ENCODE results near the gene ATG4B. TPM values are rescaled to one million over a fixed set of nuclear protein-coding genes. Genes with fewer than 3 reads are reported as not detected.

The ATG4B gene
- total RNA-seq, 1 experiment from 2014 or later: 133 TPM

DNA sequence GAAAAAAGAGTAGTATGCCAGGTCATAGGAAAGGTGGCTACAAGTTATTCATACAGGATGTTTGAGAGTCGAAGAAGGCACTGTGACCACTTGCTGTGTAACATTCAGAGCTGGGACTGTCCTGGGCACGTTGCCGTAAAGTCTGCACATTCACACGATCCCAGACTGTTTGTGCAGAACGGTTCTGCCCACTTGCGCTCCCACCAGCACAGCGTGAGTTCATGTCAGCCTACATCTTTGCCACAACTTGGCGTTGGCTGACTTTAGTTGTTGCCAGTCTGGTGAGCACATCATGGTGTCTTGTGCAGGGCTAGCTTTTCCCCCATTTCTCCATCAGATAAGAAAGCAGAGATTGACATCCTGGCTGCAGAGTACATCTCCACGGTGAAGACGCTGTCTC lies 71.4 kb downstream of the ATG4B start (continued):
- TF ChIP-seq, protein P1, sequence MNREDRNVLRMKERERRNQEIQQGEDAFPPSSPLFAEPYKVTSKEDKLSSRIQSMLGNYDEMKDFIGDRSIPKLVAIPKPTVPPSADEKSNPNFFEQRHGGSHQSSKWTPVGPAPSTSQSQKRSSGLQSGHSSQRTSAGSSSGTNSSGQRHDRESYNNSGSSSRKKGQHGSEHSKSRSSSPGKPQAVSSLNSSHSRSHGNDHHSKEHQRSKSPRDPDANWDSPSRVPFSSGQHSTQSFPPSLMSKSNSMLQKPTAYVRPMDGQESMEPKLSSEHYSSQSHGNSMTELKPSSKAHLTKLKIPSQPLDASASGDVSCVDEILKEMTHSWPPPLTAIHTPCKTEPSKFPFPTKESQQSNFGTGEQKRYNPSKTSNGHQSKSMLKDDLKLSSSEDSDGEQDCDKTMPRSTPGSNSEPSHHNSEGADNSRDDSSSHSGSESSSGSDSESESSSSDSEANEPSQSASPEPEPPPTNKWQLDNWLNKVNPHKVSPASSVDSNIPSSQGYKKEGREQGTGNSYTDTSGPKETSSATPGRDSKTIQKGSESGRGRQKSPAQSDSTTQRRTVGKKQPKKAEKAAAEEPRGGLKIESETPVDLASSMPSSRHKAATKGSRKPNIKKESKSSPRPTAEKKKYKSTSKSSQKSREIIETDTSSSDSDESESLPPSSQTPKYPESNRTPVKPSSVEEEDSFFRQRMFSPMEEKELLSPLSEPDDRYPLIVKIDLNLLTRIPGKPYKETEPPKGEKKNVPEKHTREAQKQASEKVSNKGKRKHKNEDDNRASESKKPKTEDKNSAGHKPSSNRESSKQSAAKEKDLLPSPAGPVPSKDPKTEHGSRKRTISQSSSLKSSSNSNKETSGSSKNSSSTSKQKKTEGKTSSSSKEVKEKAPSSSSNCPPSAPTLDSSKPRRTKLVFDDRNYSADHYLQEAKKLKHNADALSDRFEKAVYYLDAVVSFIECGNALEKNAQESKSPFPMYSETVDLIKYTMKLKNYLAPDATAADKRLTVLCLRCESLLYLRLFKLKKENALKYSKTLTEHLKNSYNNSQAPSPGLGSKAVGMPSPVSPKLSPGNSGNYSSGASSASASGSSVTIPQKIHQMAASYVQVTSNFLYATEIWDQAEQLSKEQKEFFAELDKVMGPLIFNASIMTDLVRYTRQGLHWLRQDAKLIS (CRISPR knock-in tag; IDR thresholded peaks at IDR 0.05; ENCODE audit: borderline replicate concordance): no peak
- TF ChIP-seq, protein P2, sequence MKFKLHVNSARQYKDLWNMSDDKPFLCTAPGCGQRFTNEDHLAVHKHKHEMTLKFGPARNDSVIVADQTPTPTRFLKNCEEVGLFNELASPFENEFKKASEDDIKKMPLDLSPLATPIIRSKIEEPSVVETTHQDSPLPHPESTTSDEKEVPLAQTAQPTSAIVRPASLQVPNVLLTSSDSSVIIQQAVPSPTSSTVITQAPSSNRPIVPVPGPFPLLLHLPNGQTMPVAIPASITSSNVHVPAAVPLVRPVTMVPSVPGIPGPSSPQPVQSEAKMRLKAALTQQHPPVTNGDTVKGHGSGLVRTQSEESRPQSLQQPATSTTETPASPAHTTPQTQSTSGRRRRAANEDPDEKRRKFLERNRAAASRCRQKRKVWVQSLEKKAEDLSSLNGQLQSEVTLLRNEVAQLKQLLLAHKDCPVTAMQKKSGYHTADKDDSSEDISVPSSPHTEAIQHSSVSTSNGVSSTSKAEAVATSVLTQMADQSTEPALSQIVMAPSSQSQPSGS (CRISPR knock-in tag; IDR thresholded peaks at IDR 0.05; ENCODE audit: borderline replicate concordance, low read depth): no peak
- TF ChIP-seq IRF2 (CRISPR knock-in tag; IDR thresholded peaks at IDR 0.05; ENCODE audit: borderline replicate concordance, low read depth) (no peak), TCF7 (CRISPR knock-in tag; IDR thresholded peaks at IDR 0.05; ENCODE audit: low read depth) (no peak), ATF1 (CRISPR knock-in tag; IDR thresholded peaks at IDR 0.05) (no peak), ELF4 (CRISPR knock-in tag; IDR thresholded peaks at IDR 0.05; ENCODE audit: low read depth) (no peak)
- TF ChIP-seq, protein P3, sequence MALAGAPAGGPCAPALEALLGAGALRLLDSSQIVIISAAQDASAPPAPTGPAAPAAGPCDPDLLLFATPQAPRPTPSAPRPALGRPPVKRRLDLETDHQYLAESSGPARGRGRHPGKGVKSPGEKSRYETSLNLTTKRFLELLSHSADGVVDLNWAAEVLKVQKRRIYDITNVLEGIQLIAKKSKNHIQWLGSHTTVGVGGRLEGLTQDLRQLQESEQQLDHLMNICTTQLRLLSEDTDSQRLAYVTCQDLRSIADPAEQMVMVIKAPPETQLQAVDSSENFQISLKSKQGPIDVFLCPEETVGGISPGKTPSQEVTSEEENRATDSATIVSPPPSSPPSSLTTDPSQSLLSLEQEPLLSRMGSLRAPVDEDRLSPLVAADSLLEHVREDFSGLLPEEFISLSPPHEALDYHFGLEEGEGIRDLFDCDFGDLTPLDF (CRISPR knock-in tag; IDR thresholded peaks at IDR 0.05): no peak

DNA sequence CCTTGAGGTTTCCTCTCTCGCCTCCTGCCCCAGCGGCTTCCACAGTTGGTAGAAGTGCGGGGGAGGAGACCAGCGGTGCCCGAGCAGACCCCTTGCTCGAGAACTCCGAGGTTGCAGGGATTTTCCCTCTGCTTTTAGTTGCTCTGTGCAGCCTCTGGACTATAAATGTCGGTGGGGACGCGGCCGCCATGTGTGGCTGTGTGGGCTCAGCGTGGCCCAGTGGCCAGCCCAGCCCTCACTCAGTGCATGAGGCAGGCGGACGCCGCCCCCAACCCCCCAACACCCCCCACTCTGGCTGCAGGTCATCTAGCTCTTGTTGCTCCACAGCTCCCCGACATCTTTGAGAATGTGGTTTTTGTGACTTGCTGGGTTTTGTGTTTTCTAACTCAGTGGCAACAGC lies 81.6 kb downstream of the ATG4B start:
- TF ChIP-seq TEAD1 (CRISPR knock-in tag; IDR thresholded peaks at IDR 0.05): no peak
- TF ChIP-seq, protein P4, sequence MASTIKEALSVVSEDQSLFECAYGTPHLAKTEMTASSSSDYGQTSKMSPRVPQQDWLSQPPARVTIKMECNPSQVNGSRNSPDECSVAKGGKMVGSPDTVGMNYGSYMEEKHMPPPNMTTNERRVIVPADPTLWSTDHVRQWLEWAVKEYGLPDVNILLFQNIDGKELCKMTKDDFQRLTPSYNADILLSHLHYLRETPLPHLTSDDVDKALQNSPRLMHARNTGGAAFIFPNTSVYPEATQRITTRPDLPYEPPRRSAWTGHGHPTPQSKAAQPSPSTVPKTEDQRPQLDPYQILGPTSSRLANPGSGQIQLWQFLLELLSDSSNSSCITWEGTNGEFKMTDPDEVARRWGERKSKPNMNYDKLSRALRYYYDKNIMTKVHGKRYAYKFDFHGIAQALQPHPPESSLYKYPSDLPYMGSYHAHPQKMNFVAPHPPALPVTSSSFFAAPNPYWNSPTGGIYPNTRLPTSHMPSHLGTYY (CRISPR knock-in tag; IDR thresholded peaks at IDR 0.05): no peak
- TF ChIP-seq ZNF121 (CRISPR knock-in tag; IDR thresholded peaks at IDR 0.05): no peak
- no peak for TF ChIP-seq HMGA2 (CRISPR knock-in tag; IDR thresholded peaks at IDR 0.05)
- no peak for TF ChIP-seq CREM (CRISPR knock-in tag; IDR thresholded peaks at IDR 0.05)
- TF ChIP-seq EMX1 (CRISPR knock-in tag; IDR thresholded peaks at IDR 0.05): no peak
- H3K4me3 Mint-ChIP-seq: no peak overlapping the region
- DNase-seq (ENCODE audit: low spot score): no peak
- H3K4me1 Mint-ChIP-seq: no peaks in the 10 kb centered on the region
- no peaks in the 10 kb centered on the region for H3K27me3 Mint-ChIP-seq (ENCODE audit: low read depth)
- ATAC-seq: no peak
- no peak overlapping the region for H3K27ac Mint-ChIP-seq
- H3K36me3 Mint-ChIP-seq: peaks cover 70% of the 10 kb centered on the region
- ChIA-PET CTCF (interaction anchor here (0.6 to 1.5 kb wide), 2 partner anchors 17 to 148 kb away, joined by 4 to 6 read pairs; partner anchors contain the start of gene ING5), POLR2A (interaction anchor here (0.6 kb wide), 1 partner anchor 149 kb away, joined by 3 read pairs; no protein-coding TSS in a partner anchor)
- peaks cover 19% of the 10 kb centered on the region for H3K9me3 Mint-ChIP-seq

DNA sequence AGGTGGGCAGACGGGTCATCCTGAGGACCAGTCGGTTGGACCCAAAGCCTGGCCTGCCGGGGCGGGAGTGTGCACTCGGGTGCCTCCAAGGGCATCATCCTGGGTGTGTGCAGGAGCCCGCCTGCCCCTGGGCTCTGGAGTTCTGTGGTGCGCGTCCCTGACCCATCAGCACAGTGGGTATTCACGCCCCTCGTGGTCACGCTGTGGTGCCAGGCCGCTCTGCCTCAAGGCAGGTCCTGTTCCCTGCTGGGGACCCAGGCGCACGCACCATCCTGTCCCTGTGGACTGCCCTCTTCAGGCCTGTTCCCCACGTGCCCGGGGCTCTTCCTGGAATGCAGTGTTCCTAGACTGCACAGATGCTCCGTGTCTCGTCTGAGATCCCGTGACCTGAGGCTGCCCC lies 82.6 kb downstream of the ATG4B start:
- peaks cover 67% of the 10 kb centered on the region for H3K36me3 Mint-ChIP-seq
- no peak overlapping the region for H3K4me3 Mint-ChIP-seq

More for the DNA sequence above, 82.6 kb downstream of the ATG4B start:
- Mint-ChIP-seq H3K27me3 (ENCODE audit: low read depth) (no peaks in the 10 kb centered on the region), H3K27ac (no peak overlapping the region), H3K4me1 (no peaks in the 10 kb centered on the region), H3K9me3 (peaks cover 19% of the 10 kb centered on the region)
- DNase-seq (ENCODE audit: low spot score): no peak
- TF ChIP-seq ELF4 (CRISPR knock-in tag; IDR thresholded peaks at IDR 0.05; ENCODE audit: low read depth): no peak
- no peak for TF ChIP-seq TP53 (CRISPR knock-in tag; IDR thresholded peaks at IDR 0.05)
- TF ChIP-seq, protein P5, sequence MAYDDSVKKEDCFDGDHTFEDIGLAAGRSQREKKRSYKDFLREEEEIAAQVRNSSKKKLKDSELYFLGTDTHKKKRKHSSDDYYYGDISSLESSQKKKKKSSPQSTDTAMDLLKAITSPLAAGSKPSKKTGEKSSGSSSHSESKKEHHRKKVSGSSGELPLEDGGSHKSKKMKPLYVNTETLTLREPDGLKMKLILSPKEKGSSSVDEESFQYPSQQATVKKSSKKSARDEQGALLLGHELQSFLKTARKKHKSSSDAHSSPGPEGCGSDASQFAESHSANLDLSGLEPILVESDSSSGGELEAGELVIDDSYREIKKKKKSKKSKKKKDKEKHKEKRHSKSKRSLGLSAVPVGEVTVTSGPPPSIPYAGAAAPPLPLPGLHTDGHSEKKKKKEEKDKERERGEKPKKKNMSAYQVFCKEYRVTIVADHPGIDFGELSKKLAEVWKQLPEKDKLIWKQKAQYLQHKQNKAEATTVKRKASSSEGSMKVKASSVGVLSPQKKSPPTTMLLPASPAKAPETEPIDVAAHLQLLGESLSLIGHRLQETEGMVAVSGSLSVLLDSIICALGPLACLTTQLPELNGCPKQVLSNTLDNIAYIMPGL (CRISPR knock-in tag; IDR thresholded peaks at IDR 0.05): no peak
- no peak for TF ChIP-seq OVOL2 (CRISPR knock-in tag; IDR thresholded peaks at IDR 0.05; ENCODE audit: borderline replicate concordance)
- TF ChIP-seq, protein P6, sequence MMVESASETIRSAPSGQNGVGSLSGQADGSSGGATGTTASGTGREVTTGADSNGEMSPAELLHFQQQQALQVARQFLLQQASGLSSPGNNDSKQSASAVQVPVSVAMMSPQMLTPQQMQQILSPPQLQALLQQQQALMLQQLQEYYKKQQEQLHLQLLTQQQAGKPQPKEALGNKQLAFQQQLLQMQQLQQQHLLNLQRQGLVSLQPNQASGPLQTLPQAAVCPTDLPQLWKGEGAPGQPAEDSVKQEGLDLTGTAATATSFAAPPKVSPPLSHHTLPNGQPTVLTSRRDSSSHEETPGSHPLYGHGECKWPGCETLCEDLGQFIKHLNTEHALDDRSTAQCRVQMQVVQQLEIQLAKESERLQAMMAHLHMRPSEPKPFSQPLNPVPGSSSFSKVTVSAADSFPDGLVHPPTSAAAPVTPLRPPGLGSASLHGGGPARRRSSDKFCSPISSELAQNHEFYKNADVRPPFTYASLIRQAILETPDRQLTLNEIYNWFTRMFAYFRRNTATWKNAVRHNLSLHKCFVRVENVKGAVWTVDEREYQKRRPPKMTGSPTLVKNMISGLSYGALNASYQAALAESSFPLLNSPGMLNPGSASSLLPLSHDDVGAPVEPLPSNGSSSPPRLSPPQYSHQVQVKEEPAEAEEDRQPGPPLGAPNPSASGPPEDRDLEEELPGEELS (CRISPR knock-in tag; IDR thresholded peaks at IDR 0.05): no peak
- no peak for TF ChIP-seq NR2C2 (CRISPR knock-in tag; IDR thresholded peaks at IDR 0.05)
- no peak for TF ChIP-seq ZNF232 (CRISPR knock-in tag; IDR thresholded peaks at IDR 0.05)
- TF ChIP-seq GRHL2 (CRISPR knock-in tag; IDR thresholded peaks at IDR 0.05; ENCODE audit: insufficient replicate concordance, severe bottlenecking): no peak
- TF ChIP-seq, protein P4 (CRISPR knock-in tag; IDR thresholded peaks at IDR 0.05): no peak
- POLR2A ChIA-PET: no interaction called here
- no peak for ATAC-seq
- CTCF ChIA-PET: no interaction called here
